ENCODE results near the gene PTDSS2. TPM values are rescaled to one million over a fixed set of nuclear protein-coding genes. Genes with fewer than 3 reads are reported as not detected.

PTDSS2 gene
- total and polyA plus RNA-seq, 2 of the 13 experiments (the other 11 are each of a cell fraction or from before 2014, with no cell fraction given): 21.7 to 26.4 TPM

GRCh38 chr11:445765-446588, 4.1 kb upstream of the PTDSS2 start:
- Histone ChIP-seq H3K4me3 (replicated peaks in 1 of 3; ENCODE audit: insufficient read depth in 1 of 3, low read depth in 2 of 3, low read length in 3 of 3) (peak overlapping the region; percentile 38 to 69 (median 40); a peak in 5 of 6 replicates), H3K4me1 (ENCODE audit: insufficient read depth, low read length) (peaks cover 72% of the 10 kb centered on the region), H2AFZ (ENCODE audit: low read length) (no peak overlapping the region), H3K27ac (ENCODE audit: extremely low read length, insufficient read depth, low read length) (peak overlapping the region; percentile 69), H3K9ac (ENCODE audit: insufficient read depth, low read depth, low read length) (peak overlapping the region; percentile 61), H3K27me3 (ENCODE audit: control insufficient read depth in 1 of 2, insufficient read depth in 2 of 2, low read length in 2 of 2) (no peaks in the 10 kb centered on the region; a peak in 1 of 5 replicates), H3K9me3 (ENCODE audit: low read length) (no peaks in the 10 kb centered on the region), H3K4me2 (ENCODE audit: low read depth, low read length) (peak overlapping the region; percentile 87), H3K79me2 (ENCODE audit: insufficient read depth, low read length) (peaks cover 3% of the 10 kb centered on the region), H4K20me1 (ENCODE audit: insufficient read depth, low read length) (no peaks in the 10 kb centered on the region), H3K36me3 (replicated peaks in 1 of 2; ENCODE audit: control insufficient read depth in 1 of 2, insufficient read depth in 2 of 2, low read length in 2 of 2) (no peaks in the 10 kb centered on the region)
- FAIRE-seq (no peak), ATAC-seq (peak; percentile 57), DNase-seq (ENCODE audit: low spot score) (peak; percentile 45)
- TSS peak; percentile 63 for BruUV-seq (replicated peaks)
- ChIA-PET CTCF (ENCODE audit: low intra/inter-chr PET ratio, low total read pairs) (no interaction called here), POLR2A (interaction anchor here (0.5 to 3.9 kb wide), 17 partner anchors 24 to 363 kb away, joined by 3 to 31 read pairs (median 4); partner anchors contain the start of genes BET1L, HRAS, PKP3 and RIC8A)
- intact Hi-C loops (cut with micrococcal nuclease; ENCODE audit: unreplicated experiment) (loop anchor here (5.0 kb wide), 1 partner anchor 39 kb away; no protein-coding TSS in a partner anchor), in situ Hi-C loops (cut with HindIII; ENCODE audit: extremely low pct_ligation_motif_present, low pct_unique_long_range_greater_than_20kb) (no loop called here)
- WGBS (ENCODE audit: low lambda C conversion rate): 5% methylated on average over 12 of the region's 20 CpGs
- TF ChIP-seq HNRNPLL (IDR thresholded peaks at IDR 0.05; ENCODE audit: low read depth, low read length, poor library complexity, severe bottlenecking) (no peak), ZFX (CRISPR knock-in tag; IDR thresholded peaks at IDR 0.05; ENCODE audit: low read depth) (peak; percentile 56), HES4 (CRISPR knock-in tag; IDR thresholded peaks at IDR 0.05; ENCODE audit: borderline replicate concordance) (no peak), CHCHD3 (CRISPR knock-in tag; IDR thresholded peaks at IDR 0.05) (no peak), REL (CRISPR knock-in tag; conservative IDR thresholded peaks at IDR 0.05) (no peak), TBX3 (IDR thresholded peaks at IDR 0.05; ENCODE audit: borderline replicate concordance) (no peak), PHF5A (CRISPR knock-in tag; IDR thresholded peaks at IDR 0.05; ENCODE audit: low read depth, unreplicated experiment) (no peak), ZNF335 (CRISPR knock-in tag; IDR thresholded peaks at IDR 0.05) (no peak), ELF1 (CRISPR knock-in tag; IDR thresholded peaks at IDR 0.05) (peak; percentile 76), ZNF878 (CRISPR knock-in tag; IDR thresholded peaks at IDR 0.05) (no peak), POLR2A (IDR thresholded peaks at IDR 0.05; ENCODE audit: insufficient read depth in 1 of 2, low read depth in 2 of 2, low read length in 2 of 2) (0 out of 4 replicates have a peak, but pooled peaks of 1 of the 2 experiments have one; percentile 32), NR1H2 (CRISPR knock-in tag; IDR thresholded peaks at IDR 0.05; ENCODE audit: borderline replicate concordance, low read depth) (no peak), NFATC3 (CRISPR knock-in tag; IDR thresholded peaks at IDR 0.05) (no peak), TMF1 (CRISPR knock-in tag; IDR thresholded peaks at IDR 0.05; ENCODE audit: low read depth) (no peak), U2AF1 (optimal IDR thresholded peaks at IDR 0.05; ENCODE audit: low read depth, low read length) (no peak), ETV5 (CRISPR knock-in tag; IDR thresholded peaks at IDR 0.05; ENCODE audit: borderline replicate concordance) (no peak; the same call in 1 of the 2 replicates)
- TF ChIP-seq, protein P1, sequence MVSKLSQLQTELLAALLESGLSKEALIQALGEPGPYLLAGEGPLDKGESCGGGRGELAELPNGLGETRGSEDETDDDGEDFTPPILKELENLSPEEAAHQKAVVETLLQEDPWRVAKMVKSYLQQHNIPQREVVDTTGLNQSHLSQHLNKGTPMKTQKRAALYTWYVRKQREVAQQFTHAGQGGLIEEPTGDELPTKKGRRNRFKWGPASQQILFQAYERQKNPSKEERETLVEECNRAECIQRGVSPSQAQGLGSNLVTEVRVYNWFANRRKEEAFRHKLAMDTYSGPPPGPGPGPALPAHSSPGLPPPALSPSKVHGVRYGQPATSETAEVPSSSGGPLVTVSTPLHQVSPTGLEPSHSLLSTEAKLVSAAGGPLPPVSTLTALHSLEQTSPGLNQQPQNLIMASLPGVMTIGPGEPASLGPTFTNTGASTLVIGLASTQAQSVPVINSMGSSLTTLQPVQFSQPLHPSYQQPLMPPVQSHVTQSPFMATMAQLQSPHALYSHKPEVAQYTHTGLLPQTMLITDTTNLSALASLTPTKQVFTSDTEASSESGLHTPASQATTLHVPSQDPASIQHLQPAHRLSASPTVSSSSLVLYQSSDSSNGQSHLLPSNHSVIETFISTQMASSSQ (IDR thresholded peaks at IDR 0.05; ENCODE audit: low read depth): no peak
- TF ChIP-seq, protein P1 (CRISPR knock-in tag; IDR thresholded peaks at IDR 0.05; ENCODE audit: borderline replicate concordance): no peak
- TF ChIP-seq, protein P2, sequence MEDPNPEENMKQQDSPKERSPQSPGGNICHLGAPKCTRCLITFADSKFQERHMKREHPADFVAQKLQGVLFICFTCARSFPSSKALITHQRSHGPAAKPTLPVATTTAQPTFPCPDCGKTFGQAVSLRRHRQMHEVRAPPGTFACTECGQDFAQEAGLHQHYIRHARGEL (CRISPR knock-in tag; IDR thresholded peaks at IDR 0.05): no peak
